GM19467 (cell line): Measurements from ENCODE around the gene CATSPERE.
A peak's percentile ranks its signal among the peaks of the same experiment; 100 is the strongest.

Experiments used
- ATAC-seq: cut with Tn5 transposase; IDR thresholded peaks from one replicate; pipeline ENCODE4 v1.9.1; 2021; ENCODE audit warnings: mild to moderate bottlenecking, moderate library complexity; ENCODE audit not compliant: unreplicated experiment

Gene CATSPERE

GRCh38 chr1:244461245-244462071 lies at the start of gene CATSPERE:
TSS of gene CATSPERE (plus strand) at chr1:244461273. CDS start at chr1:244461430, 157 bp downstream.
- ATAC-seq, result peak; percentile 98

GRCh38 chr1:244412176-244412575 lies 48.9 kb upstream of the CATSPERE start:
- ATAC-seq, result no peak

- no peak for ATAC-seq
Measured at GRCh38 chr1:244413736-244414135, 47.3 kb upstream of the CATSPERE start.

GRCh38 chr1:244414543-244414942 lies 46.5 kb upstream of the CATSPERE start:
- ATAC-seq, result no peak

GRCh38 chr1:244419024-244419423 lies 42.0 kb upstream of the CATSPERE start:
- no peak for ATAC-seq

- no peak for ATAC-seq
Measured at GRCh38 chr1:244422174-244422573, 38.9 kb upstream of the CATSPERE start.

GRCh38 chr1:244424649-244425334 lies 36.3 kb upstream of the CATSPERE start:
- no peak for ATAC-seq

GRCh38 chr1:244427647-244428046 lies 33.4 kb upstream of the CATSPERE start:
- no peak for ATAC-seq

- no peak for ATAC-seq
Measured at GRCh38 chr1:244429818-244430217, 31.3 kb upstream of the CATSPERE start.

- ATAC-seq, result no peak
Measured at GRCh38 chr1:244431166-244431565, 29.9 kb upstream of the CATSPERE start.

- ATAC-seq, result no peak
Measured at GRCh38 chr1:244435562-244436205, 25.4 kb upstream of the CATSPERE start.

- no peak for ATAC-seq
Measured at GRCh38 chr1:244436336-244437085, 24.6 kb upstream of the CATSPERE start.

GRCh38 chr1:244437086-244437468 lies 24.0 kb upstream of the CATSPERE start:
- no peak for ATAC-seq

GRCh38 chr1:244439391-244440032 lies 21.6 kb upstream of the CATSPERE start:
- ATAC-seq, result no peak

- ATAC-seq, result no peak
Measured at GRCh38 chr1:244442850-244443249, 18.2 kb upstream of the CATSPERE start.

GRCh38 chr1:244444854-244445253 lies 16.2 kb upstream of the CATSPERE start:
- no peak for ATAC-seq

GRCh38 chr1:244445320-244446181 lies 15.5 kb upstream of the CATSPERE start:
- ATAC-seq, result no peak

- no peak for ATAC-seq
Measured at GRCh38 chr1:244447024-244447423, 14.0 kb upstream of the CATSPERE start.

- no peak for ATAC-seq
Measured at GRCh38 chr1:244447552-244447951, 13.5 kb upstream of the CATSPERE start.
